ENCODE measurements around the gene MAP4K2. TPM values are rescaled to one million over a fixed set of nuclear protein-coding genes. Genes with fewer than 3 reads are reported as not detected.

Gene MAP4K2
- total and polyA plus RNA-seq, 9 of the 15 experiments (the other 6 are each of a cell fraction or from before 2014, with no cell fraction given), result 0.13 to 14.5 (median 7.3) TPM

- no peaks in the 10 kb centered on the region for H3K79me2 ChIP-seq (ENCODE audit: control insufficient read depth, insufficient read depth, low read length)
- CTCF ChIA-PET (ENCODE audit: low intra/inter-chr PET ratio), result no interaction called here
- H3K4me1 ChIP-seq (replicated peaks in 1 of 2; ENCODE audit: control insufficient read depth in 2 of 2, insufficient read depth in 2 of 2, low read length in 2 of 2), result peaks cover 0 to 26% of the 10 kb centered on the region in 2 experiments; a peak in 3 of 5 replicates
- no peak overlapping the region for H3K4me2 ChIP-seq (ENCODE audit: insufficient read depth, low read length)
- no peak overlapping the region for H3K27ac ChIP-seq (ENCODE audit: extremely low read depth, low read depth, low read length)
- no TSS peak for BruUV-seq (replicated peaks)
- no peaks in the 10 kb centered on the region for H3K36me3 ChIP-seq (ENCODE audit: control insufficient read depth, insufficient read depth, low read length)
- no peak overlapping the region for H2AFZ ChIP-seq (ENCODE audit: low read depth, low read length)
- H3K27me3 ChIP-seq (ENCODE audit: control insufficient read depth in 2 of 2, insufficient read depth in 2 of 2, low read length in 2 of 2), result peaks cover 0 to 3% of the 10 kb centered on the region in 2 experiments; a peak in 3 of 5 replicates
- WGBS (ENCODE audit: insufficient coverage, low coverage, missing lambda C conversion rate), result 60% methylated on average over 15 of the region's 15 CpGs
- no peak for ATAC-seq
- DNase-seq (ENCODE audit: extremely low read depth in 1 of 4, low spot score in 3 of 4), result no peak
- no peak overlapping the region for H3K4me3 ChIP-seq
- H3K9me1 ChIP-seq (ENCODE audit: control insufficient read depth, insufficient read depth, low read length), result no peaks in the 10 kb centered on the region
- POLR2A ChIA-PET, result no interaction called here
- in situ Hi-C loops (cut with MboI), result loop anchor here (5.0 kb wide), 1 partner anchor 74 kb away; no protein-coding TSS in a partner anchor
- 0 out of 4 replicates have a peak overlapping the region, but pooled peaks of 1 of the 2 experiments have one; percentile 3 for H3K9ac ChIP-seq (ENCODE audit: insufficient read depth in 1 of 2, low read depth in 2 of 2, low read length in 2 of 2)
- no peaks in the 10 kb centered on the region for H4K20me1 ChIP-seq (replicated peaks; ENCODE audit: control insufficient read depth, insufficient read depth, low read length)
- no peak for FAIRE-seq
- TF ChIP-seq, protein P1, sequence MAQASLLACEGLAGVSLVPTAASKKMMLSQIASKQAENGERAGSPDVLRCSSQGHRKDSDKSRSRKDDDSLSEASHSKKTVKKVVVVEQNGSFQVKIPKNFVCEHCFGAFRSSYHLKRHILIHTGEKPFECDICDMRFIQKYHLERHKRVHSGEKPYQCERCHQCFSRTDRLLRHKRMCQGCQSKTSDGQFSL (CRISPR knock-in tag; IDR thresholded peaks at IDR 0.05), result no peak
- TF ChIP-seq, protein P1 (tag; IDR thresholded peaks at IDR 0.05), result no peak
- no peak for TF ChIP-seq NFIC (IDR thresholded peaks at IDR 0.05)
- TF ChIP-seq RBBP5 (IDR thresholded peaks at IDR 0.05; ENCODE audit: borderline replicate concordance, insufficient read depth, low read length, poor library complexity, severe bottlenecking), result no peak
- no peak for TF ChIP-seq CBX2 (IDR thresholded peaks at IDR 0.05; ENCODE audit: insufficient read depth, low read length, poor library complexity, severe bottlenecking)
- no peak for TF ChIP-seq HMGN3 (IDR thresholded peaks at IDR 0.05; ENCODE audit: borderline replicate concordance, extremely low read depth, insufficient read length, low read depth, low read length)
- TF ChIP-seq CAMTA2 (CRISPR knock-in tag; conservative IDR thresholded peaks at IDR 0.05), result no peak
- no peak for TF ChIP-seq THRAP3 (IDR thresholded peaks at IDR 0.05; ENCODE audit: borderline replicate concordance)
- TF ChIP-seq SRSF3 (IDR thresholded peaks at IDR 0.05; ENCODE audit: insufficient read depth, low read length), result no peak
- no peak for TF ChIP-seq ZFP91 (CRISPR knock-in tag; IDR thresholded peaks at IDR 0.05)
- no peak for TF ChIP-seq SMARCA5 (IDR thresholded peaks at IDR 0.05)
- TF ChIP-seq ZFP1 (CRISPR knock-in tag; IDR thresholded peaks at IDR 0.05), result no peak
- TF ChIP-seq ETV5 (CRISPR knock-in tag; IDR thresholded peaks at IDR 0.05; ENCODE audit: low read depth), result no peak
- no peak for TF ChIP-seq ZBTB7A (IDR thresholded peaks at IDR 0.05; ENCODE audit: borderline replicate concordance, control insufficient read depth, low read depth, low read length)
- H3K9me3 ChIP-seq (replicated peaks; ENCODE audit: control insufficient read depth, insufficient read depth, low read depth, low read length), result no peaks in the 10 kb centered on the region
- intact Hi-C loops (cut with micrococcal nuclease), result no loop called here
These were observed 66.4 kb downstream of the MAP4K2 start for GRCh38 chr11:64736654-64737053.

Measured in K562 (cell line).